SH-SY5Y (cell line): Measurements from ENCODE around the gene TMEM132A.

ENCODE experiments used
- GATA2 ChIP-seq: IDR thresholded peaks from 2 replicates; pipeline ENCODE4 v1.6.1; 2011; ENCODE audit warnings: mild to moderate bottlenecking, low read depth, low read length
- GATA3 ChIP-seq: IDR thresholded peaks from 2 replicates; pipeline ENCODE4 v1.6.1; 2011; ENCODE audit warnings: low read depth, mild to moderate bottlenecking, low read length, moderate library complexity

DNA sequence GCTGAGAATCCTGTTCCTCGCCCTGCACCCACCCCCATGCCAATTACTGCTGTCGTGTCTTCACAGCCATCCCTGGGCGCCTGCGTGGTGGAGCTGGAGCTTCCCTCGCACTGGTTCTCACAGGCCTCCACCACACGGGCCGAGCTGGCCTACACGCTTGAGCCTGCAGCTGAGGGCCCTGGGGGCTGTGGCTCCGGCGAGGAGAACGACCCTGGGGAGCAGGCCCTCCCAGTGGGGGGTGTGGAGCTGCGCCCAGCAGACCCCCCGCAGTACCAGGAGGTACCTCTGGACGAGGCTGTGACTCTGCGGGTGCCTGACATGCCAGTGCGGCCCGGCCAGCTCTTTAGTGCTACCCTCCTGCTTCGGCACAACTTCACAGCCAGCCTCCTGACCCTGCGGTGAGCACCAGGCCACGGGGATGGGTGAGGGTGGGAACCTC is 4.3 kb downstream of the TMEM132A start:
- TF ChIP-seq GATA2 (no peak), GATA3 (no peak)
